ENCODE results near the gene CASP12. TPM values are rescaled to one million over a fixed set of nuclear protein-coding genes. Genes with fewer than 3 reads are reported as not detected.
A peak's percentile ranks its signal among the peaks of the same experiment; 100 is the strongest.

Gene CASP12
- not detected in 2 replicates for total RNA-seq (2021)
- not detected for Bru-seq, nascent RNA
- percentile 5 among the genes with signal in this experiment for BruChase-seq, experiment 1, labeled RNA remaining after a 2-hour chase
- BruChase-seq, experiment 2, labeled RNA remaining after a 6-hour chase = not detected
- long read RNA-seq = 0 reads

DNA sequence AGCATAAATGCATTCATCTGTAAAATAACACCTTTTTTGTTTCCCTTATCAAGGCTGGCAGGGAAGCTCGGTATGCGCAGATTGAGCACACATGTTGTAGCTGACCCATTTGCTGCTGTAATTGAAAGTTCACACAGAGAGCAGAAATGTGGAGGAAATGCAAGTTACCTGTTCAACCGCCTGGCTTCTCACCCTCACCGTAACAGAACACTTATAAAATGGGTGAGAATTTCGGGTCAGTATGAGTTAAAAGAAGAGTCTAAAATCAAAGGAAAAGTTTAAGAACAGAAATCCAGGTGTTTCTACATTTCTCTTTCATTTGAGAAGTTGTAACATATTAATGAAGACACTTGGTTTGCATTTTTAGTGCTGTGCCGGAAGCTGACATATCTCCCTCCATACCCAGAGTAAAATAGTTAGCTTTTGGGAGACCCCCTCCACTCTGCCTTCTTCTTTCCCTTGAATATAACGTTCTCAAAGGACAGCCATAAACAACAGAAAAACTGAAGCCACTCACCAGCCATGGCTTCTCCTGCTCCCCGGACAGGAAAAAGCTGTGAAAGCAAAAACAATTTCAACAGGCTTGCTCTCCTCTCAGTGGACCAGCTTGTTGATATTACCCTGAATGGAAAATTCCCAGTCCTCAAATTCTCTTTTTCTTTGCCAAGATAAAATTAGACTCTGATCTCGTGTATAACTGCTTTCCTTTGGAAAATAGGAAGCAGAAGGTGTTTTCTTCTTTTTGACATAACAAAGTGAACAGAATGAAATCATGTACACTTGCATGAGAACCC is at the start of gene CASP12:
Gene CASP12, minus strand, starts transcription at position 570 of the 794 bp plus-strand sequence.
- no peak for DNase-seq
- Histone ChIP-seq H3K9me2 (ENCODE audit: insufficient read depth) (no peaks in the 10 kb centered on the region), H3K9me3 (ENCODE audit: insufficient read depth, low read depth) (no peaks in the 10 kb centered on the region), H3K36me3 (ENCODE audit: low read depth) (no peaks in the 10 kb centered on the region), H3K4me3 (no peak within 1 kb of the TSS), H3K79me2 (ENCODE audit: low read depth) (no peaks in the 10 kb centered on the region), H2AFZ (0 out of 2 replicates have a peak within 1 kb of the TSS, but pooled peaks have one; percentile 31), H3F3A (ENCODE audit: insufficient read depth, low read depth) (no peaks in the 10 kb centered on the region), H3K4me1 (replicated peaks; ENCODE audit: insufficient read depth) (no peaks in the 10 kb centered on the region), H3K27ac (no peak within 1 kb of the TSS), H4K20me1 (ENCODE audit: insufficient read depth) (no peaks in the 10 kb centered on the region), H3K4me2 (no peak within 1 kb of the TSS), H3K27me3 (ENCODE audit: insufficient read depth, low read depth) (no peaks in the 10 kb centered on the region)
- TF ChIP-seq EZH2 (IDR thresholded peaks at IDR 0.05; ENCODE audit: low read depth) (no peak), CTCF (conservative IDR thresholded peaks at IDR 0.05) (no peak)
- BruUV-seq (replicated peaks) = no TSS peak
- ChIA-PET POLR2A (ENCODE audit: unreplicated experiment) (no interaction called here), CTCF (no interaction called here)
- intact Hi-C loops (cut with micrococcal nuclease; ENCODE audit: unreplicated experiment) = no loop called here

DNA sequence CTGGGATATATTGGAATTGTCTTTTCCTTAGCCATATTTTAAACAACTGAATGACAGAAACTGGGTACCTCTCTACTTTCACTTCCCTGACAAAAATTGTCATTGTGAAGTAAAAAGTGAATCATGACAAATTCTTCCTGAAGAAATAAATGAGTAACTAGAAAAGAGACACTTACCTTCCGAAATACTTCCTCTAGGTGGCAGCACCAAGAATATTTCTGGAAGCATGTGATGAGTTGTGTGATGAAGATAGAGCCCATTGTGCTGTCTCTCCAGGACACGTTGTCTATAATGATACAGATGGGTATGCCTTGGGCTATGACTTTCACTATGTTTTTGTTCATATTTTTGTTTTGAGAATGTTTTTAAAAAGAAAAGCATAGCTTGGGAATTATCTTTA is 48.6 kb upstream of the CASP12 start:
- Histone ChIP-seq H3K4me2 (no peak overlapping the region), H3K79me2 (ENCODE audit: low read depth) (no peaks in the 10 kb centered on the region), H3K9me3 (ENCODE audit: insufficient read depth, low read depth) (no peaks in the 10 kb centered on the region), H3K36me3 (ENCODE audit: low read depth) (peaks cover 57% of the 10 kb centered on the region), H3K4me3 (no peak overlapping the region), H3K27me3 (ENCODE audit: insufficient read depth, low read depth) (no peaks in the 10 kb centered on the region), H3K27ac (no peak overlapping the region), H2AFZ (no peak overlapping the region), H4K20me1 (ENCODE audit: insufficient read depth) (no peaks in the 10 kb centered on the region), H3K9me2 (ENCODE audit: insufficient read depth) (no peaks in the 10 kb centered on the region), H3F3A (ENCODE audit: insufficient read depth, low read depth) (no peaks in the 10 kb centered on the region), H3K4me1 (replicated peaks; ENCODE audit: insufficient read depth) (no peaks in the 10 kb centered on the region)
- intact Hi-C loops (cut with micrococcal nuclease; ENCODE audit: unreplicated experiment) = no loop called here
- CTCF ChIA-PET = no interaction called here
- BruUV-seq (replicated peaks) = no TSS peak
- DNase-seq = peak in 1 of 2 experiments; percentile 46
- POLR2A ChIA-PET (ENCODE audit: unreplicated experiment) = interaction anchor here (0.9 kb wide), 1 partner anchor 1913 kb away, joined by 8 read pairs; no protein-coding TSS in a partner anchor
- peak; percentile 76 for TF ChIP-seq CTCF (conservative IDR thresholded peaks at IDR 0.05)
- no peak for TF ChIP-seq EZH2 (IDR thresholded peaks at IDR 0.05; ENCODE audit: low read depth)

GRCh38 chr11:104944076-104944475 is 45.8 kb upstream of the CASP12 start:
- H3K4me1 ChIP-seq (replicated peaks; ENCODE audit: insufficient read depth) = no peaks in the 10 kb centered on the region
- TF ChIP-seq EZH2 (IDR thresholded peaks at IDR 0.05; ENCODE audit: low read depth) = no peak
- TF ChIP-seq CTCF (conservative IDR thresholded peaks at IDR 0.05) = no peak
- H3K79me2 ChIP-seq (ENCODE audit: low read depth) = no peaks in the 10 kb centered on the region
- BruUV-seq (replicated peaks) = no TSS peak
- 0 out of 2 replicates have a peak, but pooled peaks cover 6% of the 10 kb centered on the region for H3K9me3 ChIP-seq (ENCODE audit: insufficient read depth, low read depth)
- intact Hi-C loops (cut with micrococcal nuclease; ENCODE audit: unreplicated experiment) = no loop called here
- H3K36me3 ChIP-seq (ENCODE audit: low read depth) = peaks cover 32% of the 10 kb centered on the region
- ChIA-PET POLR2A (ENCODE audit: unreplicated experiment) (no interaction called here), CTCF (no interaction called here)
- no peak overlapping the region for H3K4me3 ChIP-seq
- H3K27ac ChIP-seq = no peak overlapping the region
- DNase-seq = no peak
- no peaks in the 10 kb centered on the region for H3F3A ChIP-seq (ENCODE audit: insufficient read depth, low read depth)
- no peaks in the 10 kb centered on the region for H3K27me3 ChIP-seq (ENCODE audit: insufficient read depth, low read depth)
- no peak overlapping the region for H3K4me2 ChIP-seq
- no peaks in the 10 kb centered on the region for H3K9me2 ChIP-seq (ENCODE audit: insufficient read depth)
- no peaks in the 10 kb centered on the region for H4K20me1 ChIP-seq (ENCODE audit: insufficient read depth)
- H2AFZ ChIP-seq = no peak overlapping the region
